ENCODE results near the gene NUP214. TPM values are rescaled to one million over a fixed set of nuclear protein-coding genes. Genes with fewer than 3 reads are reported as not detected.

The NUP214 gene
- total RNA-seq, 2 donors from 2014 or later: 43.9 to 115 TPM

DNA sequence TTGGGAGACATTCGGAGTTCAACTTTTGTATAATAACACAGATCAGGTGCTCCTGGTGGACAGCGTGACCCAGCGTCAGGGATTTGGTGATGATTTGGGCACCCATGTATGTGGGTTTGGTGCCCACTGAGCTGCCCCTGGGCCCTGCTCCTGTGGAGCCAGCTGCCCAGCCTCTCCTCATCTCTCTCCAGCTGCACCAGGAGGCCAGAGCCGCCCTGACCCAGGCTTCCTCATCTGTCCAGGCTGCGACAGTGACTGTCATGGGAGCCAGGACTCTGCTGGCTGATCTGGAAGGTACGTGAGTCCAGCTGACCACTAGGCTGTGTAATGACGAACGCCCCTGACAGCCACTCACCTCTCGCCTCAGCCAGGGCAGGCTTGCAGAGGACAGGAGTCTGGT, 43.5 kb upstream of the NUP214 start:
- Histone ChIP-seq H3K36me3 (no peaks in the 10 kb centered on the region), H3K27ac (no peak overlapping the region), H3K27me3 (replicated peaks; ENCODE audit: insufficient read depth) (no peaks in the 10 kb centered on the region), H3K9me3 (no peaks in the 10 kb centered on the region), H3K4me1 (replicated peaks) (no peaks in the 10 kb centered on the region), H3K4me3 (no peak overlapping the region)
- WGBS: 91% methylated on average over 8 of the region's 9 CpGs
- intact Hi-C loops (cut with DNase I): no loop called here
- TF ChIP-seq, protein P1, sequence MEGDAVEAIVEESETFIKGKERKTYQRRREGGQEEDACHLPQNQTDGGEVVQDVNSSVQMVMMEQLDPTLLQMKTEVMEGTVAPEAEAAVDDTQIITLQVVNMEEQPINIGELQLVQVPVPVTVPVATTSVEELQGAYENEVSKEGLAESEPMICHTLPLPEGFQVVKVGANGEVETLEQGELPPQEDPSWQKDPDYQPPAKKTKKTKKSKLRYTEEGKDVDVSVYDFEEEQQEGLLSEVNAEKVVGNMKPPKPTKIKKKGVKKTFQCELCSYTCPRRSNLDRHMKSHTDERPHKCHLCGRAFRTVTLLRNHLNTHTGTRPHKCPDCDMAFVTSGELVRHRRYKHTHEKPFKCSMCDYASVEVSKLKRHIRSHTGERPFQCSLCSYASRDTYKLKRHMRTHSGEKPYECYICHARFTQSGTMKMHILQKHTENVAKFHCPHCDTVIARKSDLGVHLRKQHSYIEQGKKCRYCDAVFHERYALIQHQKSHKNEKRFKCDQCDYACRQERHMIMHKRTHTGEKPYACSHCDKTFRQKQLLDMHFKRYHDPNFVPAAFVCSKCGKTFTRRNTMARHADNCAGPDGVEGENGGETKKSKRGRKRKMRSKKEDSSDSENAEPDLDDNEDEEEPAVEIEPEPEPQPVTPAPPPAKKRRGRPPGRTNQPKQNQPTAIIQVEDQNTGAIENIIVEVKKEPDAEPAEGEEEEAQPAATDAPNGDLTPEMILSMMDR (IDR thresholded peaks at IDR 0.05): no peak
- TF ChIP-seq POLR2AphosphoS5 (IDR thresholded peaks at IDR 0.05) (no peak), POLR2A (IDR thresholded peaks at IDR 0.05) (no peak)
- no peak for DNase-seq (ENCODE audit: low spot score)

DNA sequence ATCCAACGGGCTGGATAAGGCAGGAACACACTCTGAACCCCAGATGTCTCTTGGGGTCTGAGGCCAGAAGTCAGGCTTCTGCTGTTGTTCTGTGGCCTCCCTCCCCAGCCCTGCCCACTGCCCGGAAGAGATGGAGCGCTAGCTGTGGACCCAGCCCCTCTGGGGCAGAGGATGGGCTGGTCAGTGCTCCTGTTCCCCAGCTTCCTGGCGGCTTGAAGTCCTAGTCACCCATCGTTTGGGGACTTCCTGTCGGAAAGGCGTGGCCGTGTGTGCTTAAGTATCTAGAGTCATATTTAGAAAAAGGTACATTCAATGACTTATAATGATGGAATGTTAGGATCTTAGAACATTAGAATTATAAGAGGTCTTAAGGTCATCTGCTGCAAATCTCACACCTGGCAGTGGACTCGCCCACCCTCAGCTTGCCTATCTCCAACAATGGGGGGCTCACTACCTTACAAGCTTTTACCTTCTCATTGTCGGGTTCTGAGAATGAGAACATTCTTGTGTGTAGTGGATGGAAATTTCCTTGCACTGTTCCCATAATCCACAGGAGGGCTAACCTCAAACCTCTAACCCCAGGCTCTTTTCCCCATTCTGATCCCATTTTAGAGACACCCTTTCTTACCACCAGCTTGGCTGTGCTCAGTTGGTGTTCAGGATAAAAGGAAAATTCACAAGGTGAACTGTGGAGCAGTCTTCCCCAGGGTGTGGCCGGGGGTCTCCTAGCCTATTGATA, 42.4 kb upstream of the NUP214 start:
- Histone ChIP-seq H3K36me3 (no peaks in the 10 kb centered on the region), H3K27me3 (replicated peaks; ENCODE audit: insufficient read depth) (no peaks in the 10 kb centered on the region), H3K27ac (no peak overlapping the region), H3K4me3 (no peak overlapping the region), H3K4me1 (replicated peaks) (no peaks in the 10 kb centered on the region), H3K9me3 (no peaks in the 10 kb centered on the region)
- no peak for DNase-seq (ENCODE audit: low spot score)
- intact Hi-C loops (cut with DNase I): no loop called here
- TF ChIP-seq POLR2A (IDR thresholded peaks at IDR 0.05): no peak
- TF ChIP-seq POLR2AphosphoS5 (IDR thresholded peaks at IDR 0.05): no peak
- TF ChIP-seq, protein P1 (IDR thresholded peaks at IDR 0.05): no peak
- 67% methylated on average over 11 of the region's 11 CpGs for WGBS

DNA sequence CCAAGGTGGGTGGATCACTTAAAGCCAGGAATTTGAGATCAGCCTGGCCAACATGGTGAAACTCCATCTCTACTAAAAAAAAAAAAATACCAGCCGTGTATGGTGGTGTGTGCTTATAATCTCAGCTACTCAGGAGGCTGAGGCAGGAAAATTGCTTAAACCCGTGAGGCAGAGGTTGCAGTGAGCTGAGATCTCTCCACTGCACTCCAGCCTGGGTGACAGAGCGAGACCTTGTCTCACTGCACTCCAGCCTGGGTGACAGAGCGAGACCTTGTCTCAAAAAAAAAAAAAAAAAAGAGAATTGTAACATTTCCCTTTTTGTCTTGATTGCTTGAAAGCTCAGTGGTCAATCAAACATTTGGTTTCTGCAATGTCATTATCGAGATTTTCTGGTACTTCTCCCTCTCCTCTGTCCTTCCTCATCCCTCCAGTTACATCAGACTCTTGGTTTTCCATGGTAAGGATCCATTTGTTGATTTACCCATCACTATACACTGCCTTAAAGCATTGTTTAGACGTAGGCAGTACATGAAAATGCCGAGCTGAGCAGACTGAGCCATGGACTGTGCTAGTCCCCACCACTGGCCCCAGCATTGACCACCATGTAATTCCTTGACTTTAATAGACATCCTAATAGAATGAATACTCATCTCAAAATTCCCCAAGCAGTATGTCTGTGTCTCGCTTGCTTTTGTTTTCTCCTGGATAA, 40.6 kb upstream of the NUP214 start:
- H3K4me3 ChIP-seq: no peak overlapping the region
- WGBS: 78% methylated on average over 8 of the region's 8 CpGs
- H3K9me3 ChIP-seq: no peaks in the 10 kb centered on the region
- no peak for TF ChIP-seq POLR2A (IDR thresholded peaks at IDR 0.05)
- no peak for TF ChIP-seq POLR2AphosphoS5 (IDR thresholded peaks at IDR 0.05)
- TF ChIP-seq, protein P1 (IDR thresholded peaks at IDR 0.05): no peak
- intact Hi-C loops (cut with DNase I): no loop called here
- H3K27me3 ChIP-seq (replicated peaks; ENCODE audit: insufficient read depth): no peaks in the 10 kb centered on the region
- no peaks in the 10 kb centered on the region for H3K4me1 ChIP-seq (replicated peaks)
- no peak for DNase-seq (ENCODE audit: low spot score)
- no peaks in the 10 kb centered on the region for H3K36me3 ChIP-seq
- H3K27ac ChIP-seq: no peak overlapping the region

DNA sequence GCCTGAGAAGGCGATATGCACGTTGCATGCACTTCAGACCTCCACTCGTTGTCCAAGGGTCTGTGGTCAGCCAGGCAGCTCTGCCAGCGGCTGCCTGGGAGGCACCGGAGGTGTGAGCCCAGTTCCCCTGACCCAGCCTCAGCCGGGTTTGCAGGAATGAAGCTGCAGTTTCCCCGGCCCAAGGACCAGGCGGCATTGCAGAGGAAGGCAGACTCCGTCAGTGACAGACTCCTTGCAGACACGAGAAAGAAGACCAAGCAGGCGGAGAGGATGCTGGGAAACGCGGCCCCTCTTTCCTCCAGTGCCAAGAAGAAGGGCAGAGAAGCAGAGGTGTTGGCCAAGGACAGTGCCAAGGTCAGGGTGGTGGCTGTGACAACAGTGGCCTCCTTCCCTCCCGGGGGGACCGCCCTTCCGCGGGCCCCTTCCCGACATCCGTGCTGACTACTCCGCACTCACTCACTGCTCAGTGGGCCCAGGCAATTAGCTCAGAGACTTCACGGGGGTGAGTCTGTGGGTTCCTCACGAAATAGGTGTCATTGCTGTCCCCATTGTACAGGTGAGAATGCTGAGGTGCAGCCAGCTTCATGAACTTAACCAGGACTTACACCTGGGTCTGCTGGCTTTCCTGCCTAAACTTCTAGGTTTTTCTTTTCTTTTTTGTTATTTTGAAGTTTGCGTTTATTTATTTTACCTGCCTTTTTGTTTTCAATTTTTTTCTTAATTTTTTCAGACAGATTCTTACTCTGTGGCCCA, 39.8 kb upstream of the NUP214 start:
- Histone ChIP-seq H3K9me3 (no peaks in the 10 kb centered on the region), H3K27ac (no peak overlapping the region), H3K4me3 (no peak overlapping the region), H3K36me3 (no peaks in the 10 kb centered on the region), H3K27me3 (replicated peaks; ENCODE audit: insufficient read depth) (no peaks in the 10 kb centered on the region), H3K4me1 (replicated peaks) (no peaks in the 10 kb centered on the region)
- DNase-seq (ENCODE audit: low spot score): no peak
- WGBS: 77% methylated on average over 23 of the region's 23 CpGs
- intact Hi-C loops (cut with DNase I): no loop called here
- TF ChIP-seq, protein P1 (IDR thresholded peaks at IDR 0.05): no peak
- TF ChIP-seq POLR2A (IDR thresholded peaks at IDR 0.05) (no peak), POLR2AphosphoS5 (IDR thresholded peaks at IDR 0.05) (no peak)

All from prostate gland (tissue), 2 donors.